CD4-positive, alpha-beta memory T cell (primary cell): ENCODE data around the gene PGAM5. TPM values are rescaled to one million over a fixed set of nuclear protein-coding genes. Genes with fewer than 3 reads are reported as not detected.
"Not testable (repeated sequence)": the region's sequence is repeated elsewhere in the genome, so short reads cannot be mapped to it uniquely, and the experiment has no call there.

ENCODE experiments used
- CTCF ChIA-PET: fragments of 350-600 bp; sonication (Branson Sonifier 250); formaldehyde crosslinking; loops from one replicate; lab custom pipeline; 2021; ENCODE audit warnings: inconsistent platforms; ENCODE audit not compliant: partially characterized antibody; lab: Charles Lee
- POLR2A ChIA-PET: fragments of 350-600 bp; sonication (Branson Sonifier 250); formaldehyde crosslinking; loops from one replicate; lab custom pipeline; 2021; ENCODE audit not compliant: partially characterized antibody; lab: Charles Lee
- DNase-seq, 5 donors: peaks; one replicate each; pipeline versions ENCODE4 v3.0.0 to v3.0.0-alpha.2; 2020 to 2022; ENCODE audit warnings: mixed read lengths in 1 of 5
- H3K27ac ChIP-seq: one replicate; pipeline ENCODE4 v1.7.0; 2013; ENCODE audit warnings: low read depth, low read length
- H3K27me3 ChIP-seq: 2 replicates; pipeline ENCODE4 v1.7.0; 2013; ENCODE audit warnings: mild to moderate bottlenecking, low read length, moderate library complexity; ENCODE audit not compliant: insufficient read depth
- H3K36me3 ChIP-seq: 2 replicates; pipeline ENCODE4 v1.7.0; 2013; ENCODE audit warnings: mild to moderate bottlenecking, low read length, moderate library complexity; ENCODE audit not compliant: insufficient read depth
- H3K4me1 ChIP-seq: 2 replicates; pipeline ENCODE4 v1.7.0; 2013; ENCODE audit warnings: mild to moderate bottlenecking, low read length, moderate library complexity; ENCODE audit not compliant: insufficient read depth
- H3K4me3 ChIP-seq, 2 donors: one replicate each; pipeline ENCODE4 v1.7.0; 2013; ENCODE audit warnings: low read length in 2 of 2, mild to moderate bottlenecking in 1 of 2
- H3K9me3 ChIP-seq, 2 donors: one replicate each; pipeline ENCODE4 v1.7.0; 2013; ENCODE audit warnings: low read length in 2 of 2, control low read depth in 1 of 2; ENCODE audit not compliant: control insufficient read depth in 1 of 2
- H3K27ac Mint-ChIP-seq, 7 donors: one replicate each; pipeline ENCODE4 v1.8.0; 2020 to 2021; ENCODE audit warnings: mixed read lengths in 7 of 7, mild to moderate bottlenecking in 6 of 7, inconsistent platforms in 3 of 7, moderate library complexity in 3 of 7
- H3K27me3 Mint-ChIP-seq, 2 donors: one replicate each; pipeline ENCODE4 v1.8.0; 2020 to 2021; ENCODE audit warnings: mixed read lengths in 2 of 2
- H3K36me3 Mint-ChIP-seq, 2 donors: one replicate each; pipeline ENCODE4 v1.8.0; 2020 to 2021; ENCODE audit warnings: mixed read lengths in 2 of 2, inconsistent platforms in 1 of 2, mild to moderate bottlenecking in 1 of 2
- H3K4me1 Mint-ChIP-seq, 4 donors: one replicate each; pipeline ENCODE4 v1.8.0; 2020 to 2021; ENCODE audit warnings: mixed read lengths in 4 of 4, mild to moderate bottlenecking in 1 of 4
- H3K4me3 Mint-ChIP-seq, 8 donors: one replicate each; pipeline ENCODE4 v1.8.0; 2020 to 2021; ENCODE audit warnings: mixed read lengths in 8 of 8, mild to moderate bottlenecking in 7 of 8, moderate library complexity in 6 of 8, inconsistent platforms in 3 of 8
- H3K9me3 Mint-ChIP-seq, 8 donors: one replicate each; pipeline ENCODE4 v1.8.0; 2020 to 2021; ENCODE audit warnings: mixed read lengths in 8 of 8, mild to moderate bottlenecking in 5 of 8, inconsistent platforms in 3 of 8, moderate library complexity in 1 of 8
- intact Hi-C: fragments of 100-400 bp; cut with micrococcal nuclease; formaldehyde crosslinking; loops from one replicate; pipeline ENCODE4 v1.15.1; 2023
- polyA plus RNA-seq, 2 donors: library from polyadenylated mRNA; unstranded; fragments of 300-500 nt; fragmentation: Illumina TruSeq; gene quantifications; one replicate each; pipeline ENCODE4 v1.2.3, GENCODE V29; 2021
- total RNA-seq, 2 experiments: library from RNA; stranded (reverse); gene quantifications; one replicate each; pipeline ENCODE4 v1.2.3, GENCODE V29; 2021

PGAM5 gene
- total and polyA plus RNA-seq, 4 experiments from 2014 or later, result 7.2 to 29.7 (median 25.9) TPM

GRCh38 chr12:132689227-132689626, 21.4 kb upstream of the PGAM5 start:
- H3K27me3 Mint-ChIP-seq, result no peaks in the 10 kb centered on the region

DNA sequence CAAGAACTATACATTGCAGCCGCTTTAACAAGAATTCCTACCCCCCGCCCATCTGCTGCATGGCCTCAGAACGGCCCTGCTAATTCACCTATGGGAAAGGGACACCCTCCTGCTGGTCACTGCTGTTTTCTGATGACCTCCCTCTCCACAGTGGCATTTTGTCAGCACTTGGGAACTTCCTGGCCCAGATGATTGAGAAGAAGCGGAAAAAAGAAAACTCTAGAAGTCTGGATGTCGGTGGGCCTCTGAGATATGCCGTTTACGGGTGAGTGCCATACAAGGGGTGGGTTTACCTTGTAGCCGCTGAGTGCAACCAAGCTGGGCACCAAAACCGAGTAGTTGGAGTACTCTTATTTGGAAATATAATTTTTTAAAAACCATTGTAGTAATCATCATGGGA, 20.5 kb upstream of the PGAM5 start:
- Histone ChIP-seq H3K36me3 (no peaks in the 10 kb centered on the region), H3K4me3 (no peak overlapping the region), H3K9me3 (no peaks in the 10 kb centered on the region), H3K4me1 (peaks cover 13% of the 10 kb centered on the region), H3K27ac (no peak overlapping the region), H3K27me3 (no peaks in the 10 kb centered on the region)
- intact Hi-C loops, result no loop called here
- Mint-ChIP-seq H3K4me3 (peak overlapping the region in 7 of 8 donors; percentile 3 to 63 (median 39)), H3K4me1 (peaks cover 11 to 25% (median 17%) of the 10 kb centered on the region in 4 donors), H3K27me3 (no peaks in the 10 kb centered on the region), H3K36me3 (peaks cover 0 to 2% of the 10 kb centered on the region in 2 donors), H3K27ac (peak overlapping the region in 3 of 7 donors; percentile 8 to 63 (median 59)), H3K9me3 (no peaks in the 10 kb centered on the region)
- DNase-seq, result no peak
- ChIA-PET POLR2A (no interaction called here), CTCF (no interaction called here)

More at GRCh38 chr12:132689227-132689626, 21.4 kb upstream of the PGAM5 start:
- H3K27ac ChIP-seq, result no peak overlapping the region
- no peaks in the 10 kb centered on the region for H3K36me3 ChIP-seq
- Mint-ChIP-seq H3K36me3 (peaks cover 0 to 2% of the 10 kb centered on the region in 2 donors), H3K27ac (peak overlapping the region in 3 of 7 donors; percentile 44 to 65 (median 52)), H3K4me1 (peaks cover 12 to 28% (median 19%) of the 10 kb centered on the region in 4 donors), H3K4me3 (peak overlapping the region; percentile 40 to 77 (median 62)), H3K9me3 (no peaks in the 10 kb centered on the region)
- no peaks in the 10 kb centered on the region for H3K9me3 ChIP-seq
- POLR2A ChIA-PET, result no interaction called here
- H3K4me3 ChIP-seq, result no peak overlapping the region
- H3K27me3 ChIP-seq, result no peaks in the 10 kb centered on the region
- H3K4me1 ChIP-seq, result peaks cover 13% of the 10 kb centered on the region
- CTCF ChIA-PET, result no interaction called here
- DNase-seq, result no peak
- intact Hi-C loops, result loop anchor here (5.0 to 10.0 kb wide), 3 partner anchors 138 to 393 kb away; partner anchors contain the start of genes CHFR, GOLGA3 and ZNF140

GRCh38 chr12:132692030-132692429, 18.6 kb upstream of the PGAM5 start:
- CTCF ChIA-PET, result interaction anchor here (0.7 to 1.2 kb wide), 2 partner anchors 47 to 213 kb away, joined by 3 read pairs; no protein-coding TSS in a partner anchor
- H3K4me3 Mint-ChIP-seq, H3K4me1 ChIP-seq, DNase-seq, H3K36me3 Mint-ChIP-seq, H3K27me3 Mint-ChIP-seq, H3K27me3 ChIP-seq, H3K9me3 Mint-ChIP-seq, H3K4me3 ChIP-seq, H3K36me3 ChIP-seq, H3K9me3 ChIP-seq, intact Hi-C loops, H3K27ac ChIP-seq: not testable (repeated sequence)
- peaks cover 4 to 13% (median 8%) of the 10 kb centered on the region in 4 donors for H3K4me1 Mint-ChIP-seq
- peak overlapping the region in 2 of 7 donors; percentile 37 to 42 for H3K27ac Mint-ChIP-seq
- POLR2A ChIA-PET, result interaction anchor here (0.7 to 1.3 kb wide), 2 partner anchors 18 to 63 kb away, joined by 3 to 4 read pairs; partner anchors contain the start of gene PGAM5

- H3K9me3 ChIP-seq, result not testable (repeated sequence)
Observed at GRCh38 chr12:132694888-132695287, 15.8 kb upstream of the PGAM5 start.

DNA sequence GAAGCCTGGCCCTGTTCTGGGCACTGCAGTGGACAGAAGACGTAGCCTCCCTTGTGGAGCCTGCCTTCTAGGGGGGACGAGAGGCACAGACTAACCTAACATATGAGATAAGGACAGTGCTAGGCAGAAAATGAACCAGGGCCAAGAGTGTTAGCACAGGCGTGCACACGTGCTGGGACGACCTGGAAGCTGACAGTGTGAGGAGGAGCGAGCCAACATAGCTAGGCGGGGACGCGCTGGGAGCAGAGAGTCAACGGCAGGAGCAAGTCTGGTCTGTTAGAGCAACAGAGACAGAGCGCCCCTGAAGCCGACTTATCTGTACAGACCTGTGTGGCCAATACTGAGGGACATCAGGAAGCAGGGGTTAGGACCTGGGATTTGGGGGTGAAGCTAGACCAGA, 15.2 kb upstream of the PGAM5 start:
- no peaks in the 10 kb centered on the region for H3K36me3 ChIP-seq
- ChIA-PET POLR2A (no interaction called here), CTCF (no interaction called here)
- H3K27me3 Mint-ChIP-seq, result no peaks in the 10 kb centered on the region
- no peak overlapping the region for H3K4me3 ChIP-seq
- no peak overlapping the region for H3K4me3 Mint-ChIP-seq
- H3K27ac Mint-ChIP-seq, result no peak overlapping the region
- H3K27ac ChIP-seq, result no peak overlapping the region
- no peaks in the 10 kb centered on the region for H3K27me3 ChIP-seq
- no peaks in the 10 kb centered on the region for H3K9me3 Mint-ChIP-seq
- H3K4me1 Mint-ChIP-seq, result peaks cover 0 to 2% (median 0%) of the 10 kb centered on the region in 4 donors
- H3K4me1 ChIP-seq, result no peaks in the 10 kb centered on the region
- H3K36me3 Mint-ChIP-seq, result peaks cover 8 to 11% of the 10 kb centered on the region in 2 donors
- H3K9me3 ChIP-seq, result no peaks in the 10 kb centered on the region
- intact Hi-C loops, result no loop called here
- DNase-seq, result no peak

More at GRCh38 chr12:132694888-132695287, 15.8 kb upstream of the PGAM5 start:
- H3K27me3 Mint-ChIP-seq, H3K4me3 Mint-ChIP-seq, H3K36me3 ChIP-seq, H3K9me3 Mint-ChIP-seq, H3K4me3 ChIP-seq, H3K36me3 Mint-ChIP-seq, H3K27ac ChIP-seq, H3K4me1 Mint-ChIP-seq, DNase-seq, H3K27me3 ChIP-seq, intact Hi-C loops, H3K4me1 ChIP-seq: not testable (repeated sequence)
- ChIA-PET CTCF (interaction anchor here (1.2 kb wide), 1 partner anchor 18 kb away, joined by 3 read pairs; no protein-coding TSS in a partner anchor), POLR2A (interaction anchor here (0.6 kb wide), 1 partner anchor 9 kb away, joined by 3 read pairs; no protein-coding TSS in a partner anchor)
- H3K27ac Mint-ChIP-seq, result peak overlapping the region in 2 of 7 donors; percentile 29 to 42

DNA sequence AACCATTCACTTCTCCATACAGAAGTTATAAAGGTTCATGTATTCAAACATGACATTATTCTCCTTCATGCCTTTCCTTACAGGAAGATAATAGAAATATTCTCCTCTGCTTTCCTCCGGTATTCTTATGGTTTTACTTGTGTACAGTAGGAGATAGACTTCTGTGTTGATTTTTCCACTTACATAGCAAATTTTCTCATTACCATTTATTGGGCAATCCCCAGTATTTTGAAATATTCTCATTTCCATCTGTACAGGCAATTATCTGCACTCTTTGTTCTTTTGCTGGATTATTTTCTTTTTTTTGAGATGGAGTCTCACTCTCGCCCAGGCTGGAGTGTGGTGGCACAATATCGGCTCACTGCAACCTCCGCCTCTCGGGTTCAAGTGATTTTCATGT, 12.3 kb upstream of the PGAM5 start:
- Mint-ChIP-seq H3K27me3 (no peaks in the 10 kb centered on the region), H3K36me3 (peaks cover 10 to 14% of the 10 kb centered on the region in 2 donors), H3K4me3 (no peak overlapping the region), H3K27ac (no peak overlapping the region), H3K4me1 (peaks cover 0 to 2% (median under 1%) of the 10 kb centered on the region in 4 donors), H3K9me3 (no peaks in the 10 kb centered on the region)
- Histone ChIP-seq H3K4me1 (no peaks in the 10 kb centered on the region), H3K27ac (no peak overlapping the region), H3K27me3 (no peaks in the 10 kb centered on the region), H3K36me3 (no peaks in the 10 kb centered on the region), H3K9me3 (no peaks in the 10 kb centered on the region), H3K4me3 (no peak overlapping the region)
- POLR2A ChIA-PET, result no interaction called here
- CTCF ChIA-PET, result interaction anchor here (0.6 kb wide), 1 partner anchor 57 kb away, joined by 3 read pairs; no protein-coding TSS in a partner anchor
- intact Hi-C loops, result no loop called here
- DNase-seq, result no peak

DNA sequence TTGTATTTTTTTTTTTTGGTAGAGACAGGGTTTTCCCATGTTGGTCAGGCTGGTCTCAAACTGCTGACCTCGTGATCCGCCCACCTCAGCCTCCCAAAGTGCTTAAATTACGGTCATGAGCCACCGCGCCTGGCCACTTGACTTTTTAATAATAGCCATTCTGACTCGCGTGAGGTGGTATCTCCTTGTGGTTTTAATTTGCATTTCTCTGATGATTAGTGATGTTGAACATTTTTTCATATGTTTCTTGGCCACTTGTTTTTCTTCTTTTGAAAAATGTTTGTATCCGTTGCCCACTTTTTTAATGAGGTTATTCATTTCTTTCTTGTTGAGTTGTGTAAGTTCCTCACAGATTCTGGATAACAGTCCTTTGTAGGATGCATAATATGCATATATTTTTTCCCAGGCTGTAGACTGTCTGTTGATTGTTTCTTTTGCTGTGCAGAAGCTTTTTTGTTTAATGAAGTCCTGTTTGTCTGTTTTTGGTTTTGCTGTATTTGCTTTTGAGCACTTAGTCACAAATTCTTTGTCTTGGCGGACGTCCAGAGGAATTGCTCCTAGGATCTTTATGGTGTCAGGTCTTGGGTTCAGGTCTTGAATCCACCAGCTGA, 10.3 kb upstream of the PGAM5 start:
- Mint-ChIP-seq H3K4me1 (peaks cover 0 to 6% (median under 1%) of the 10 kb centered on the region in 4 donors), H3K9me3 (peaks cover 0 to 1% (median 0%) of the 10 kb centered on the region in 8 donors), H3K36me3 (peaks cover 16 to 20% of the 10 kb centered on the region in 2 donors), H3K27me3 (no peaks in the 10 kb centered on the region), H3K4me3 (no peak overlapping the region), H3K27ac (no peak overlapping the region)
- POLR2A ChIA-PET, result no interaction called here
- H3K4me3 ChIP-seq, result no peak overlapping the region
- H3K36me3 ChIP-seq, result no peaks in the 10 kb centered on the region
- no peak for DNase-seq
- H3K27ac ChIP-seq, result no peak overlapping the region
- intact Hi-C loops, result no loop called here
- H3K4me1 ChIP-seq, result no peaks in the 10 kb centered on the region
- CTCF ChIA-PET, result no interaction called here
- H3K27me3 ChIP-seq, result no peaks in the 10 kb centered on the region
- no peaks in the 10 kb centered on the region for H3K9me3 ChIP-seq
